Fibroblast of lung (primary cell): ENCODE data around the gene C9orf50.

Source experiments
- EZH2 ChIP-seq: IDR thresholded peaks from 2 replicates; pipeline ENCODE4 v1.5.1; 2012; ENCODE audit warnings: low read length, control low read depth, mild to moderate bottlenecking; ENCODE audit errors: missing control alignments
- TF ChIP-seq, protein P1 (sequence below), 2 donors: IDR thresholded peaks in 1 of 2; conservative IDR thresholded peaks in 1 of 2; 1 replicate in 1 of 2; 2 replicates in 1 of 2; pipeline ENCODE4 v1.5.1; 2011 to 2012; ENCODE audit warnings: low read length in 2 of 2, control low read depth in 1 of 2, inconsistent platforms in 1 of 2, low read depth in 1 of 2, mild to moderate bottlenecking in 1 of 2

GRCh38 chr9:129595903-129596540 lies 24.9 kb downstream of the C9orf50 start:
- TF ChIP-seq, protein P1, sequence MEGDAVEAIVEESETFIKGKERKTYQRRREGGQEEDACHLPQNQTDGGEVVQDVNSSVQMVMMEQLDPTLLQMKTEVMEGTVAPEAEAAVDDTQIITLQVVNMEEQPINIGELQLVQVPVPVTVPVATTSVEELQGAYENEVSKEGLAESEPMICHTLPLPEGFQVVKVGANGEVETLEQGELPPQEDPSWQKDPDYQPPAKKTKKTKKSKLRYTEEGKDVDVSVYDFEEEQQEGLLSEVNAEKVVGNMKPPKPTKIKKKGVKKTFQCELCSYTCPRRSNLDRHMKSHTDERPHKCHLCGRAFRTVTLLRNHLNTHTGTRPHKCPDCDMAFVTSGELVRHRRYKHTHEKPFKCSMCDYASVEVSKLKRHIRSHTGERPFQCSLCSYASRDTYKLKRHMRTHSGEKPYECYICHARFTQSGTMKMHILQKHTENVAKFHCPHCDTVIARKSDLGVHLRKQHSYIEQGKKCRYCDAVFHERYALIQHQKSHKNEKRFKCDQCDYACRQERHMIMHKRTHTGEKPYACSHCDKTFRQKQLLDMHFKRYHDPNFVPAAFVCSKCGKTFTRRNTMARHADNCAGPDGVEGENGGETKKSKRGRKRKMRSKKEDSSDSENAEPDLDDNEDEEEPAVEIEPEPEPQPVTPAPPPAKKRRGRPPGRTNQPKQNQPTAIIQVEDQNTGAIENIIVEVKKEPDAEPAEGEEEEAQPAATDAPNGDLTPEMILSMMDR (conservative IDR thresholded peaks at IDR 0.05 in 1 of 2, IDR thresholded peaks at IDR 0.05 in 1 of 2; ENCODE audit: low read depth in 1 of 2, low read length in 2 of 2): no peak
- no peak for TF ChIP-seq EZH2
